NCI-H1417 treated with DMSO at 0.1 percent for 48 hours (cell line): ENCODE measurements around the gene CDC23.
"Not testable (repeated sequence)": the region's sequence is repeated elsewhere in the genome, so short reads cannot be mapped to it uniquely, and the experiment has no call there.

ENCODE experiments used
- DNase-seq: peaks from one replicate; lab custom pipeline; 2025; lab: John Stamatoyannopoulos, UW

The CDC23 gene

DNA sequence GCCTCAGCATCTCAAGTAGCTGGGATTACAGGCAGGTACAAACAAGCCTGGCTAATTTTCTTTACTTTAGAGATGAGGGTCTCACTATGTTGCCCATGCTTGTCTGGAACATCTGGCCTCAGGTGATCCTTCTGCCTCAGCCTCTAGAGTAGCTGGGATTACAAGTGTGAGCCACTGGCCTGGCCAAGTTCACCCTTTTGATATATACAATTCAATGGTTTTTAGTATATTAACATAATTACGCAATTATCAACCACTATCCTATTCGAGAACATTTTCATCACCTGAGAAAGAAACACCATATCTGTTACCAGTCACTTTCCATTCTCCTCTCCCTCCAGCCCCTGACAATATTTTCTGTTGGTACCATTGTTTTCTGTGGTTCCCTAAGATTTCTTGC lies 3.7 kb upstream of the CDC23 start:
- no peak for DNase-seq

- DNase-seq = no peak
These were observed 329 bp downstream of the CDC23 start for GRCh38 chr5:138212828-138213160.

DNA sequence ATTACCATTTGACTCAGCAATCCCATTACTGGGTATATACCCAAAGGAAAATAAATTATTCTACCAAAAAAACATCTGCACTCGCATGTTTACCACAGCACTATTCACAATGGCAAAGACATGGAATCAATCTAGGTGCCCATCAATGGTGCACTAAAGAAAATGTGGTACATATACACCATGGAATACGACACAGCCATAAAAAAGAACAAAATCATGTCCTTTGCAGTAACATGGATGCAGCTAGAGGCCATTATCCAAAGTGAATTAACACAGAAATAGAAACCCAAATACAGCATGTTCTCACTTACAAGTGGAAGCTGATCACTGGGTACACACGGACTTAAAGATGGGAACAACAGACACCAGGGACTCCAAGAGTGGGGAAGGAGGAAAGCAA lies 2.1 kb downstream of the CDC23 start:
- no peak for DNase-seq

GRCh38 chr5:138193859-138194258 lies 19.3 kb downstream of the CDC23 start:
- DNase-seq = not testable (repeated sequence)

- no peak for DNase-seq
These were observed 20.3 kb downstream of the CDC23 start for GRCh38 chr5:138192826-138193225.

- DNase-seq = no peak
These were observed 24.5 kb downstream of the CDC23 start for GRCh38 chr5:138188626-138189025.

DNA sequence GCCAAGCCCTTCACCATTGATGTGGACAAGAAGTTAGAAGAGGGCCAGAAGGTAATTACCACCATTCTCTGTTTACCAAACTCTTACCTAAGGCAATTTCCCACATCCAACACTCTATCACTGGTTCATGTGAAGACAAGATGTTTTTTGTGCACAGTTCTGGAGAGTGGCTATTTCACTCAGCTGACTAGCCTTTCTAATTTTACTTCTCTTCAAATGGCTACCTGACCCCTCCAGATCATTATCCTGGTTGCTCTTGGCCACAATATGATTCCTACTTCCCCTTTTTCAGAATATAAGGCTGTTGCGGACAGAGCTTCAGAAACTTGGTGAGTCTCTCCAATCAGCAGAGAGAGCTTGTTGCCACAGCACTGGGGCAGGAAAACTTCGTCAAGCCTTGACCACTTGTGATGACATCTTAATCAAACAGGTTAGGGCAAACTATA lies 27.1 kb downstream of the CDC23 start:
- no peak for DNase-seq

- DNase-seq = no peak
These were observed 30.3 kb downstream of the CDC23 start for GRCh38 chr5:138182808-138183207.

- DNase-seq = no peak
These were observed 32.3 kb downstream of the CDC23 start for GRCh38 chr5:138180841-138181240.

DNA sequence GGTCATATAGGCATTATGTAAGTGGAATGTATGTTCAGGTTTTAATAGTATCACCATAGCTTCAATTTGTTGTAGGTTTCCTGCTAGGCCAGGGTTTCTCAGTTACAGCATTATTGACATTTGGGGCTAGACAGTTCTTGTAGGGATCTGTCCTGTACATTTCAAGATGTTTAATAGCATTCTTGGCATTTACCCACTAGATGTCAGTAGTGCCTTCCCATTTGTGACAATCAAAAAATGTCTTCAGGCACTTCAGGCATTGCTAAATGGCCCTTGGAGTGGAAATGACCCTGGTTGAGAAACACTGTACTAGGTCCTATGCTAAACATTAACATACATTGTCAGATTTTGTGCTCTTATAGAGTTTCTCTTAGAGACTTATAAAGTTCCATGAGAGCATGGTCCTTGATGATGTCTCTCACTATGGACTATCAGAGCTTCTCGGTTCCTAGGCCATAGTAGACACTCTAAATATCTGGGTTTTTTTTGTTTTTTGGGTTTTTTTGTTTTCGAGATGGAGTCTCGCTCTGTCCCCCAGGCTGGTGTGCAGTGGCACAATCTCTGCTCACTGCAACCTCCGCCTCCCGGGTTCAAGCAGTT lies 32.8 kb downstream of the CDC23 start:
- DNase-seq = peak; percentile 36

GRCh38 chr5:138179277-138179857 lies 33.8 kb downstream of the CDC23 start:
- no peak for DNase-seq

- DNase-seq = peak; percentile 92
These were observed 34.4 kb downstream of the CDC23 start, which contains the start of the genes BRD8 and KIF20A for GRCh38 chr5:138178516-138179276. TSS of gene BRD8 (minus strand) at chr5:138178630. CDS start at chr5:138178614, 16 bp downstream. TSS of gene KIF20A (plus strand) at chr5:138179112. CDS start at chr5:138179681, 569 bp downstream.

DNA sequence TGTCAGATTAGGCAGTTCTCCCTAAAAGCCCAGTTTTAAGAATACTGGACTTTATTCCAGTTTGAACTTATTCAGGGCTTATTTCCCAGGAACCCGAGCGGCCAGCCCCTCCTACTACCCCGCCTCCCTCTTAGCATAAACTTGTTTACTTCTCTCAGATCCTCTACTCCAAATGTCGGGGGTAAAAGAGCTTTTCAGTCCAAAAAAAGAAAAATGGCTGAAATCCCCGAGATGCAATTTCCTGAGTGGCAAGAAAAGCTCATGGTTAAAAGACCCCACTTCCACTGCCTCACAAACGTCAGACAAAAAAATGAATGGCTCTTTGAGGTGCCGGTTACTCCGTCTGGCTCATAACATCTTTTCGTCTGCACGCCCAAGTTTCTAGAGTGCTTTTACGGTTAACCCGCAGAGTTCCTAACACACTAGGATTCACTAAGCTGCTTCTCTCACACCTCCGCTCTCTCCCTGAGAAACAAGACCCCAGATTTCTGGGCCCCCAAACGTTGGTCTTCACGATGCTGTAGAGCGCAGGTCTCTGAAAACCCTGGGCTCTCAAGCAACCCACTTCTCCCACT lies 35.1 kb downstream of the CDC23 start:
- DNase-seq = no peak

DNA sequence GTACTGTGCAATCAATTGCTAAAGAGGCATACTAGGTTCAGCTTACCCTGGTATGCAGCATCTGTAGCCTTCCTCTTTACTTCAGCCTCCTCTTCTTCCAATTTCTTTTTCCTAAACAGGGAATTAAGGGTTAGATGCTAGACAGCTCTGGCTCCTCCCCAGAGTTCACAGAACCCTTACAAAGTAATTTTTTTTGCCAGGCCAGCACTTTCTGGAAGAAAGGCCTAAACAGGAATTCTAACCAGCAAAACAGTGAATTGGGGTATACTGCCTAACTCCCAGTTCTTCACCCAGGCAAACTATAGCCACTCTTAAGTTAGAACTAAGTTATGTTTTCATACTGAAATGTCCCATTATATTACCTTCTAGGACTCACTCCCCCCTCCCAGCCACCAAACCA lies 42.8 kb downstream of the CDC23 start:
- DNase-seq = no peak

DNA sequence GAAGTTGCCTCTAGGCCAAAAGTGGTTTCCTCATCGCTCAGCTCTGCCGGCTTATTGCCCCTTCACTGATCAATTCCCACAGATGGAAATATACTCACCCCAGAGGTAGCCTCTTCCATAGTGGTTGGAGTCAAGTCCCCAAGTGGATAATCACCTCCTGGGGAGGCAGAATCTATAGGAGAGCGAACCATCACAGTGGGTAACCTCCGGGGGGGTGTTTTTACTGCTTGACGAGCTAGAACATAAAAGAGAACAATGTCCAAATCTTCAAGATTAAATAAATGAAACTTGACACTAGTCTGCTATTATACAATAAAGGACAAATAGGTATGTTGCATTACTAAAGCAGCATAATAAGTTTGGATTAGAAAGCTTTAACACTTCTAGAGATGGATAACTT lies 44.0 kb downstream of the CDC23 start:
- DNase-seq = no peak

DNA sequence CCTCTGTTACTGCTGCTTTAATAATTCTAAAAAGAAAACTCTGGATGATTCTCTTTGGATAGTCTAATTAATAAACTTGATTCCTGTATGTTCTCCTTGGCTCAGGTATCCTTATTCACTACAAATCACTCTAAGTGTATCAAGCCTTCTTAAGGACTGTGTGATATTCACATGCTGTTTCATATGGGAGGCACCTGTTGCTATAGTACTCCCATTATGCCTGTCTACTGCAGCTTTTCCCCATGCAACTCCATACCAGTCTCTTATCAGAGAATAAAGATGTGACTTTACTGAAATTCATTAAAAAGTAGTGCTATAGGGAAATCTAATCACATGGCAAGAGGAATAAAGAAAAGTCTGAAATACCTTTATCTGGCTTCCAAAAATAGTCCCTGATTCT lies 49.4 kb downstream of the CDC23 start:
- no peak for DNase-seq

GRCh38 chr5:138160706-138161105 lies 52.4 kb downstream of the CDC23 start:
- DNase-seq = no peak

DNA sequence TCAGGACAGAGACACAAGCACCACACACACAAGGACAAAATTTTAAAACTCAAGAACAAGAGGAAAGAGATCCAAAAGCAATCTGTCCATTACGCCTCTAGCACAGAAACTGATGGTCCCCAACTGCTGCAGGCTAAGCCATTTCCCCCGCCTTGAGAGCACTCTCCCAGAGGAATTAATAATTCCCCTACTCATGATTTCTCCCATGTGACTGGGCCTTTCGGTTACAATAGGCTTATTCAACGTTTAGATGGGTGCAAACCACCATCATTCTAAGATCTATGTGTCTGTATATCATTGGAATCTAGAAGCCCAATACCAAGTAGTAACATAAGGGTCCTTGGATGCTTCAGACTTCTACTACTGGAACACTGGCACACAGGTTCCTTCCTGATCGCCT lies 53.5 kb downstream of the CDC23 start:
- DNase-seq = no peak

DNA sequence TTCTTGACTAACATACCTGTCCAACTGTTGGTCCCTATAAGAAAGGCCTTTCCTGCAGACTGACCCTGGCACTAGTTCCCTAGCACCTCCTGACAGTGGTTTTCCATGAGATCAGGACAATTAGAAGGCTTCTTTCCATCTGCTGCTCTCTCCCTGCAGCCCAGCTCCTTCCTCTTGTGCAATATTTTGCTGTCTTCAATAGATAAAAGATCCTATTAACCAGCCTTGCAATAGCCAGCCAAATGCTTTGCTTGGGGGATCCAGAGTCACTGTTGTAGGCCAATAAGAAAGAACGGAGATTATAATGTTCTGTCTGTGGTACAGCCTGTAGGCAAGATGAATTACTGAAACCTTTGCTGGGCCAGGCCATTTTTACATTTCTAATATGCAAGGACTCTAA lies 55.5 kb downstream of the CDC23 start:
- no peak for DNase-seq

DNA sequence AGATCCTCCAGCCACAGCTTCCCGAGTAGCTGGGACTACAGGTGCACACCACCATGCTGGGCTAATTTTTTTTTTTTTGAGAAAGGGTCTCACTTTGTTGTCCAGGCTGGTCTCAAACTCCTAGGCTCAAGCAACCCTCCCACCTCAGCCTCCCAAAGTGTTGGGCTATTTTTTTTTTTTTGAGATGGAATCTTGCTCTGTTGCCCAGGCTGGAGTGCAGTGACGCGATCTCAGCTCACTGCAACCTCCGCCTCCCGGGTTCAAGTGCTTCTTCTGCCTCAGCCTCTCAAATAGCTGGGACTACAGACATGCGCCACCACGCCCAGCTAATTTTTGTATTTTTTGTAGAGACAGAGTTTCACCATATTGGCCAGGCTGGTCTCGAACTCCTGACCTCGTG lies 57.1 kb downstream of the CDC23 start:
- DNase-seq = not testable (repeated sequence)

- DNase-seq = no peak
These were observed 63.6 kb downstream of the CDC23 start for GRCh38 chr5:138149530-138149929.

DNA sequence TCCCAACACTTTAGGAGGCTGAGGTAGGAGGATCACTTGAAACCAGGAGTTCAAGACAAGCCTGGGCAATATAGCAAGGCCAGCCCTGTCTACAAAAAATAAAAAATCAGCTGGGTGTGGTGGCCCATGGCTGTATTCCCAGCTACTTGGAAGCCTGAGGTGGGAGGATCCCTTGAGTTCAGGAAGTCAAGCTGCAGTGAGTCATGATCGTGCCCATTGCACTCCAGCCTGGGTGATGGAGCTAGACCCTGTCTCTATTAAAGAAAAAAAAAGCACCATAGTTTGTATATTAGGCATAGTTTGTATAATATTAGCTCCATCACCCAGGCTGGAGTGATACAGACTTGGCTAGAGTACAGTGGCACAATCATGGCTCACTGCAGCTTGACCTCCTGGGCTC lies 64.3 kb downstream of the CDC23 start:
- DNase-seq = no peak

DNA sequence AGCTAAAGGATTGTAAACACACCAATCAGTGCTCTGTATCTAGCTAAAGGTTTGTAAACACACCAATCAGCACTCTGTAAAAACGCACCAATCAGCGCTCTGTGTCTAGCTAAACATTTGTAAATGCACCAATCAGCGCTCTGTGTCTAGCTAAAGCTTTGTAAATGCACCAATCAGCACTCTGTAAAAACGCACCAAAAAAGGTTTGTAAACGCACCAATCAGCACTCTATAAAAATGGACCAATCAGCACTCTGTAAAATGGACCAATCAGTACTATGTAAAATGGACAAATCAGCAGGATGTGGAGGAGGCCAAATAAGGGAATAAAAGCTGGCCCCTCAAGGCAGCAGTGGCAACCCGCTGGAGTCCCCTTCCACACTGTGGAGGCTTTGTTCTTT lies 69.5 kb downstream of the CDC23 start:
- DNase-seq = not testable (repeated sequence)
